Iris pigment epithelial cell (primary cell): ENCODE measurements around the gene DPP10.
A peak's percentile ranks its signal among the peaks of the same experiment; 100 is the strongest.

Source experiments
- DNase-seq: peaks from one replicate; pipeline ENCODE4 v3.0.0-alpha.2; 2011; ENCODE audit warnings: low read depth

DPP10 gene

GRCh38 chr2:115277366-115277765 lies 834.9 kb downstream of the DPP10 start:
- no peak for DNase-seq

GRCh38 chr2:115285416-115285815 lies 843.0 kb downstream of the DPP10 start:
- no peak for DNase-seq

GRCh38 chr2:115290478-115290877 lies 848.0 kb downstream of the DPP10 start:
- no peak for DNase-seq

GRCh38 chr2:115292742-115293141 lies 850.3 kb downstream of the DPP10 start:
- no peak for DNase-seq

- DNase-seq: no peak
These were observed 852.6 kb downstream of the DPP10 start for GRCh38 chr2:115294999-115295398.

- DNase-seq: no peak
These were observed 854.6 kb downstream of the DPP10 start for GRCh38 chr2:115297056-115297455.

- no peak for DNase-seq
These were observed 856.8 kb downstream of the DPP10 start for GRCh38 chr2:115299199-115299598.

- no peak for DNase-seq
These were observed 863.3 kb downstream of the DPP10 start for GRCh38 chr2:115305712-115306111.

- DNase-seq: no peak
These were observed 871.7 kb downstream of the DPP10 start for GRCh38 chr2:115314119-115314518.

GRCh38 chr2:115327061-115327460 lies 884.6 kb downstream of the DPP10 start:
- no peak for DNase-seq

GRCh38 chr2:115359550-115359949 lies 917.1 kb downstream of the DPP10 start:
- DNase-seq: no peak

- no peak for DNase-seq
These were observed 921.7 kb downstream of the DPP10 start for GRCh38 chr2:115364093-115364492.

- no peak for DNase-seq
These were observed 927.0 kb downstream of the DPP10 start for GRCh38 chr2:115369400-115369799.

GRCh38 chr2:115374981-115375380 lies 932.5 kb downstream of the DPP10 start:
- DNase-seq: no peak

- DNase-seq: no peak
These were observed 942.0 kb downstream of the DPP10 start for GRCh38 chr2:115384399-115384798.

GRCh38 chr2:115386465-115386864 lies 944.0 kb downstream of the DPP10 start:
- no peak for DNase-seq

GRCh38 chr2:115389024-115389423 lies 946.6 kb downstream of the DPP10 start:
- DNase-seq: no peak

GRCh38 chr2:115389898-115390565 lies 947.6 kb downstream of the DPP10 start:
- DNase-seq: no peak

GRCh38 chr2:115396579-115396978 lies 954.1 kb downstream of the DPP10 start:
- DNase-seq: no peak

GRCh38 chr2:115400940-115401339 lies 958.5 kb downstream of the DPP10 start:
- DNase-seq: no peak

GRCh38 chr2:115412501-115412900 lies 970.1 kb downstream of the DPP10 start:
- DNase-seq: peak; percentile 11

- DNase-seq: peak; percentile 24
These were observed 971.4 kb downstream of the DPP10 start for GRCh38 chr2:115413791-115414190.

GRCh38 chr2:115414466-115414865 lies 972.0 kb downstream of the DPP10 start:
- peak; percentile 13 for DNase-seq

GRCh38 chr2:115422004-115422634 lies 979.7 kb downstream of the DPP10 start:
- DNase-seq: no peak
